Raji (cell line): ENCODE results near the gene RNF145.

Source experiments
- POLR2A ChIP-seq: IDR thresholded peaks from 2 replicates; pipeline ENCODE4 v1.6.1; 2011; ENCODE audit warnings: low read depth, low read length, control low read depth; ENCODE audit not compliant: insufficient read depth

The RNF145 gene

GRCh38 chr5:159123189-159123588, 86.2 kb downstream of the RNF145 start:
- no peak for TF ChIP-seq POLR2A

DNA sequence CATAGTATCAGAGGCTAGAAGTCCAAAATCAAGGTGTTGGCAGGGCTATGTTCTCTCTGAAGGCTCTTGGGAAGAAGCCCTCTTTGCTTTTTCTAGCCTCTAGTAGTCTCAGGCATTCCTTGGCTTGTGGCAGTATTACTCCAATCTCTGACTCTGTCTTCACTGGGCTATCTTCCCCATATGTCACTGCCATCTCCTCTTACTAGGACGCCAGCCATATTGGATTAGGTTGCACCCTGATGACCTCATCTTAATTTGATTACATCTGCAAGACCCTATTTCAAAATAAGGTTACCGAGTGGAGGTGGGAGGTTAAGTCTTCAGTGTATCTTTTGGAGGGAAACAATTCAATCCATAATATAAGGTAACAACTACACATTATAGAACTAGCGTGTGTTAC, 88.3 kb downstream of the RNF145 start:
- no peak for TF ChIP-seq POLR2A

DNA sequence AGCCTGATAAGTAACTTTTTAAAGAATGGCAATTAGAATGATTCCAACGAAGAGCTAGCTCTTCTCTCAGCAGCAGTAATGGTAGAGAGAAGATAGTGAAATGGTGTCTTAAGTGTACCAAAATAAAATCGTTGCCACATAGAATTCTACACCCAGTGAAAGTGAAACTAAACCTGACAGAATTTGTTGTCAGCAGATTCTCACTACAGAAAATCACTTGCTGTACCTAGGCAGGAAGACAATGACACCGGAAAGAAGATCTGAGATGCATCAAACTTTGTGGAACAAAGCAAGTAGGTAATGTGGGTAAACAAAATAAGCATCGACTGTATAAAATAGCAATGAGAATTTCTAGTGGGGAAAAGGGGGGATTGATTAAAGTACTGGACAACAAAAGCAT, 88.9 kb downstream of the RNF145 start:
- no peak for TF ChIP-seq POLR2A

DNA sequence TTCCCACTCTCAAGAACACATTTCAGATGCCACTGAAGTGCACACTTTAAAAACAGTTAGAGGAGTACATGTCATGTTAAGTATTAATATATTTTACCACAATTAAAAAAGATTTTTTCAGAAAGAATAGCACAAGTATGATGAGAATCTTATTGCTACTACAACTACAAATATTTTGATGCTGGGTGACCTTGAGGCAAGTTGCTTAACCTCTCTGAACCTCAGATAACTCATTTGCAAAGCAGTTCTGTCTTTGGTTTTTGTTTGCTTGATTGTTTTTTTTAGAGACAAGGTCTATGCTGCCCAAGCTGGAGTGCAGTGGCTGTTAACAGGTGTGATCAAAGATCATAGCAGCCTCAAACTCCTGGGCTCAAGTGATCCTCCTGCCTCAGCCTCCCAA, 95.9 kb downstream of the RNF145 start:
- TF ChIP-seq POLR2A, result no peak

- no peak for TF ChIP-seq POLR2A
Observed at GRCh38 chr5:159112436-159112835, 96.9 kb downstream of the RNF145 start.
